SU-DHL-6 (cell line): ENCODE data around the gene CFAP74.
"Not testable (repeated sequence)": the region's sequence is repeated elsewhere in the genome, so short reads cannot be mapped to it uniquely, and the experiment has no call there.

Experiments used
- EZH2phosphoT487 ChIP-seq: fragments of 200-600 bp; sonication (generic), shearing (Covaris generic); conservative IDR thresholded peaks from 2 replicates; pipeline ENCODE4 v1.6.1; 2018; ENCODE audit warnings: mild to moderate bottlenecking, antibody characterized with exemption, low read length, moderate library complexity, mixed read lengths
- TF ChIP-seq, protein P1 (sequence below): fragments of 200-600 bp; sonication (generic); IDR thresholded peaks from one replicate; pipeline ENCODE4 v1.5.1; 2017; ENCODE audit warnings: antibody characterized with exemption, mild to moderate bottlenecking, low read length, moderate library complexity; ENCODE audit not compliant: insufficient read depth, poor library complexity, severe bottlenecking

DNA sequence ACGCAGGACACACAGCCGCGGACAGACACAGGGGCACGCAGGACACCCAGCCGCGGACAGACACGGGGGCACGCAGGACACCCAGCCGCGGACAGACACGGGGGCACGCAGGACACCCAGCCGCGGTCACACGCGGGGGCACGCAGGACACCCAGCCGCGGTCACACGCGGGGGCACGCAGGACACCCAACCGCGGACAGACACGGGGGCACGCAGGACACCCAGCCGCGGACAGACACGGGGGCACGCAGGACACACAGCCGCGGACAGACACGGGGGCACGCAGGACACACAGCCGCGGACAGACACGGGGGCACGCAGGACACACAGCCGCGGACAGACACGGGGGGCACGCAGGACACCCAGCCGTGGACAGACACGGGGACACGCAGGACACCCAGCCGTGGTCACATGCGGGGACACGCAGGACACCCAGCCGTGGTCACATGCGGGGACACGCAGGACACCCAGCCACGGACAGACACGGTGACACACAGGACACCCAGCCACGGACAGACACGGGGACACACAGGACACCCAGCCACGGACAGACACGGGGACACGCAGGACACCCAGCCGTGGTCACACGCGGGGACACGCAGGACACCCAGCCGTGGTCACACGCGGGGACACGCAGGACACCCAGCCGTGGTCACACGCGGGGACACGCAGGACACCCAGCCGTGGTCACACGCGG is 21.8 kb downstream of the CFAP74 start:
- TF ChIP-seq, protein P1, sequence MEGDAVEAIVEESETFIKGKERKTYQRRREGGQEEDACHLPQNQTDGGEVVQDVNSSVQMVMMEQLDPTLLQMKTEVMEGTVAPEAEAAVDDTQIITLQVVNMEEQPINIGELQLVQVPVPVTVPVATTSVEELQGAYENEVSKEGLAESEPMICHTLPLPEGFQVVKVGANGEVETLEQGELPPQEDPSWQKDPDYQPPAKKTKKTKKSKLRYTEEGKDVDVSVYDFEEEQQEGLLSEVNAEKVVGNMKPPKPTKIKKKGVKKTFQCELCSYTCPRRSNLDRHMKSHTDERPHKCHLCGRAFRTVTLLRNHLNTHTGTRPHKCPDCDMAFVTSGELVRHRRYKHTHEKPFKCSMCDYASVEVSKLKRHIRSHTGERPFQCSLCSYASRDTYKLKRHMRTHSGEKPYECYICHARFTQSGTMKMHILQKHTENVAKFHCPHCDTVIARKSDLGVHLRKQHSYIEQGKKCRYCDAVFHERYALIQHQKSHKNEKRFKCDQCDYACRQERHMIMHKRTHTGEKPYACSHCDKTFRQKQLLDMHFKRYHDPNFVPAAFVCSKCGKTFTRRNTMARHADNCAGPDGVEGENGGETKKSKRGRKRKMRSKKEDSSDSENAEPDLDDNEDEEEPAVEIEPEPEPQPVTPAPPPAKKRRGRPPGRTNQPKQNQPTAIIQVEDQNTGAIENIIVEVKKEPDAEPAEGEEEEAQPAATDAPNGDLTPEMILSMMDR: not testable (repeated sequence)
- TF ChIP-seq EZH2phosphoT487: not testable (repeated sequence)
